Breast epithelium (tissue), 4 donors: Measurements from ENCODE around the gene SHH. TPM values are rescaled to one million over a fixed set of nuclear protein-coding genes. Genes with fewer than 3 reads are reported as not detected.

ENCODE experiments used
- DNase-seq, 2 donors: peaks; one replicate each; pipeline ENCODE4 v3.0.0-alpha.2; 2019; ENCODE audit warnings: low spot score in 2 of 2
- H3K27ac ChIP-seq, 2 donors: fragments of 200-600 bp; sonication (generic) in 1 of 2; one replicate each; pipeline ENCODE4 v1.5.1; 2016 to 2019; ENCODE audit warnings: mild to moderate bottlenecking in 1 of 2
- H3K27me3 ChIP-seq, 2 donors: fragments of 200-600 bp; sonication (generic) in 1 of 2; one replicate each; pipeline versions ENCODE4 v1.5.1 to v1.6.0; 2017 to 2019; ENCODE audit warnings: control low read depth in 1 of 2, mild to moderate bottlenecking in 1 of 2
- H3K36me3 ChIP-seq: fragments of 200-600 bp; one replicate; pipeline ENCODE4 v1.5.1; 2019
- H3K4me1 ChIP-seq, 2 donors: fragments of 200-600 bp; sonication (generic); one replicate each; pipeline ENCODE4 v1.5.1; 2016 to 2019; ENCODE audit warnings: control low read depth in 1 of 2
- H3K4me3 ChIP-seq, 3 donors: fragments of 200-600 bp; sonication (generic); 1 replicate in 2 of 3; 2 replicates in 1 of 3; pipeline ENCODE4 v1.5.1; 2016 to 2019; ENCODE audit warnings: mild to moderate bottlenecking in 3 of 3, moderate library complexity in 2 of 3
- H3K9me3 ChIP-seq, 2 donors: fragments of 200-600 bp; sonication (generic) in 1 of 2; one replicate each; pipeline ENCODE4 v1.5.1; 2016 to 2019; ENCODE audit warnings: control low read depth in 1 of 2
- POLR2A ChIP-seq: fragments of 450-650 bp; IDR thresholded peaks from one replicate; pipeline ENCODE4 v1.6.1; 2016; ENCODE audit warnings: antibody characterized with exemption, mild to moderate bottlenecking, moderate library complexity
- POLR2AphosphoS5 ChIP-seq, 3 donors: sonication (generic); formaldehyde crosslinking; IDR thresholded peaks; one replicate each; pipeline ENCODE4 v1.6.1; 2017; ENCODE audit warnings: antibody characterized with exemption in 3 of 3
- intact Hi-C: fragments of 100-400 bp; cut with DNase I; formaldehyde crosslinking; loops from one replicate; pipeline ENCODE4 v1.15.1; 2023; ENCODE audit warnings: low total_unique reads
- total RNA-seq, 3 donors: library from RNA; depleted of rRNA; stranded (reverse); fragments of >200 nt; gene quantifications; one replicate each; pipeline ENCODE4 v1.1.0, GENCODE V29; 2016
- TF ChIP-seq, protein P1 (sequence below), 3 donors: fragments of 450-650 bp; IDR thresholded peaks; one replicate each; pipeline ENCODE4 v1.5.1; 2016 to 2017; ENCODE audit warnings: antibody characterized with exemption in 3 of 3, mild to moderate bottlenecking in 3 of 3, moderate library complexity in 3 of 3

The SHH gene
- total RNA-seq, 3 donors from 2014 or later: not detected

DNA sequence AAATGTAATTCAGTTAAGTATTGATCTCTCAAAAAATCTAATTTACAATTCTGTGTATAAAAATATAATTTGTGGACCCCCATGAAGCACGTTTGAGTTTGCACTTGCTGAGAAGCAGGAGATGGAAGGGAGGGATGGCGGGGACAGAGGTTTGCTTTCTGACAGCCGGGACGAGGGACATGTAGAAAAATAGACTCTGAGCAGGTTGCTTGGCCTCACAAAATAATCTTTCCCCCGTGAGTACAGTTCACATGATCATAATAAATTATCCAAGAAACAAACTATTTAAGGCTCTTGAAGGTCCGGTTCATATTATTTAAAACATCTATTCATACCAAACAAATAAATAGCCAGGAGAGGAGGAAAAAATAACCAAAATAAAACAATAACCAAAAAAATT, 10.0 kb downstream of the SHH start:
- no peak overlapping the region for H3K4me3 ChIP-seq
- no peak overlapping the region for H3K27ac ChIP-seq
- no peak for DNase-seq
- intact Hi-C loops: no loop called here
- TF ChIP-seq, protein P1, sequence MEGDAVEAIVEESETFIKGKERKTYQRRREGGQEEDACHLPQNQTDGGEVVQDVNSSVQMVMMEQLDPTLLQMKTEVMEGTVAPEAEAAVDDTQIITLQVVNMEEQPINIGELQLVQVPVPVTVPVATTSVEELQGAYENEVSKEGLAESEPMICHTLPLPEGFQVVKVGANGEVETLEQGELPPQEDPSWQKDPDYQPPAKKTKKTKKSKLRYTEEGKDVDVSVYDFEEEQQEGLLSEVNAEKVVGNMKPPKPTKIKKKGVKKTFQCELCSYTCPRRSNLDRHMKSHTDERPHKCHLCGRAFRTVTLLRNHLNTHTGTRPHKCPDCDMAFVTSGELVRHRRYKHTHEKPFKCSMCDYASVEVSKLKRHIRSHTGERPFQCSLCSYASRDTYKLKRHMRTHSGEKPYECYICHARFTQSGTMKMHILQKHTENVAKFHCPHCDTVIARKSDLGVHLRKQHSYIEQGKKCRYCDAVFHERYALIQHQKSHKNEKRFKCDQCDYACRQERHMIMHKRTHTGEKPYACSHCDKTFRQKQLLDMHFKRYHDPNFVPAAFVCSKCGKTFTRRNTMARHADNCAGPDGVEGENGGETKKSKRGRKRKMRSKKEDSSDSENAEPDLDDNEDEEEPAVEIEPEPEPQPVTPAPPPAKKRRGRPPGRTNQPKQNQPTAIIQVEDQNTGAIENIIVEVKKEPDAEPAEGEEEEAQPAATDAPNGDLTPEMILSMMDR (IDR thresholded peaks at IDR 0.05): no peak
- TF ChIP-seq POLR2A (no peak), POLR2AphosphoS5 (IDR thresholded peaks at IDR 0.05) (no peak)
- H3K27me3 ChIP-seq: peaks cover 0 to 81% of the 10 kb centered on the region in 2 donors
- H3K9me3 ChIP-seq: no peaks in the 10 kb centered on the region
- H3K36me3 ChIP-seq: no peaks in the 10 kb centered on the region
- peaks cover 10 to 15% of the 10 kb centered on the region in 2 donors for H3K4me1 ChIP-seq

DNA sequence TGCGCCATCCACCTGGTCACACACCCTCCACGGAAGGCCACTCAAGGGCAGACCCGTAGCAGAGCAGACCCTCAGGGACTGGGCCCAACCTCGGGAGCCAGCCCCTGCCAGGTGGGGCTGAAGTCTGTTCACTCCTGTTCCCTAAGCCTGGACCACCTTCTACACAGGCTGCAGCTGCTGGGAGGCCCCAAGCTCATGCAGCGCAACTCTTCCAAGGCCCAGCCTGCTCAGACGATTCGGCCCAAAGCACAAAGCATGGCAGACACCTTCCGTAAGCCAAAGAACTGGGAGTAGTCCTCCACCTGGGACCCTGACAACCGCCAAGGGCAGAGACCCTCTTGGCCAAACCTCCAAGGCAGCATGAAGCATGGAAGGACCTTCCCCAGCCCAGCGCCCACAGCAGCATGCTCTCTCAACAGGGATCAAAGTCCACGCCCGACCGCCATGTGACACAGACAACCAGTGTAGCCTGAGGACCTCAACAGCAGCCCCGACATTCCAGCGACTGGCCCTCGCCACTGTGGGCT, 11.5 kb downstream of the SHH start:
- Histone ChIP-seq H3K4me1 (peaks cover 10 to 12% of the 10 kb centered on the region in 2 donors), H3K4me3 (no peak overlapping the region), H3K9me3 (no peaks in the 10 kb centered on the region), H3K27me3 (peaks cover 0 to 79% of the 10 kb centered on the region in 2 donors), H3K27ac (no peak overlapping the region), H3K36me3 (no peaks in the 10 kb centered on the region)
- TF ChIP-seq POLR2AphosphoS5 (IDR thresholded peaks at IDR 0.05): no peak
- TF ChIP-seq, protein P1 (IDR thresholded peaks at IDR 0.05): no peak
- TF ChIP-seq POLR2A: no peak
- intact Hi-C loops: no loop called here
- DNase-seq: no peak

DNA sequence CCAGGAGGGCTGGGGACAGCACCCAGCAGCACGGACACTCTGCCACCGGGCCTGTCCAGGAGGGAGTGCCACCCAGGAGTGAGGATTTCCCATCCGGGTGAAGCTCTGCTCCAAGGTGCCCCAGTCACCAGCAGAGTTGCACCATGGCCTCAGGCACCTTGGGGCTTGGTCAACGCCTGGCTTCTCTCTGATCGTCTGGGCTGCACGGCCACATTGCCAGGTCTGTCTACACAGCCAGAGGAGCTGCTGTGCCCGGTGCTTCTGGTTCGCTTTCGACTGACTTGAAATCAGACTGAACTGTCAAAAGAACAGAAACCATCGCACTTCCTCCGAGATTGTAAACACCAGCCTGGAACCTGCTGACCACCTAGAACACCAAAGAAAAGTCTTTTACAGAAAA, 12.0 kb downstream of the SHH start:
- H3K27me3 ChIP-seq: peaks cover 0 to 74% of the 10 kb centered on the region in 2 donors
- TF ChIP-seq, protein P1 (IDR thresholded peaks at IDR 0.05): no peak
- H3K9me3 ChIP-seq: no peaks in the 10 kb centered on the region
- DNase-seq: no peak
- no peak overlapping the region for H3K27ac ChIP-seq
- H3K4me3 ChIP-seq: no peak overlapping the region
- peaks cover 7 to 10% of the 10 kb centered on the region in 2 donors for H3K4me1 ChIP-seq
- H3K36me3 ChIP-seq: no peaks in the 10 kb centered on the region
- intact Hi-C loops: no loop called here

DNA sequence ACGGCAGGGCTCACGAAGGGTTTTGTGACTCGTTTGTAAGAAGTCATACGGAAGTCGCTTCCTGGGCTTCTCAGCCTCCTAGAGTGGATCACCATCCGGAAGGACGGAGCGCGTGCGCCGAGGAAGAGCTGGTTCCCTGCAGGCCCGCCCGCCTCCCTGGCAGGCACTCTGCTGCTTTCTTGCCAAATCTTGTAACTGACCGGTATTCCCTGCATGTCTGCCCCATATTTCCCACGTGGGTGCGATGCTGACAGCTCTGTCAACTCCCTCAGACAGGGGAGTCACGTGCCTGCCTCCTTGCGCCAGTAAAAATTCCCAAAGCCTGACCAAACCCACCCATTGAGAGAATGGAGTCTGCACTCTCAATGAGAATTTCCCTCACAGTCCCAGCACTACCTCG, 12.7 kb downstream of the SHH start:
- Histone ChIP-seq H3K27ac (no peak overlapping the region), H3K36me3 (no peaks in the 10 kb centered on the region), H3K4me1 (peaks cover 3 to 4% of the 10 kb centered on the region in 2 donors), H3K9me3 (no peaks in the 10 kb centered on the region), H3K4me3 (no peak overlapping the region), H3K27me3 (peaks cover 0 to 66% of the 10 kb centered on the region in 2 donors)
- intact Hi-C loops: no loop called here
- TF ChIP-seq POLR2A (no peak), POLR2AphosphoS5 (IDR thresholded peaks at IDR 0.05) (no peak)
- TF ChIP-seq, protein P1 (IDR thresholded peaks at IDR 0.05): no peak
- no peak for DNase-seq

DNA sequence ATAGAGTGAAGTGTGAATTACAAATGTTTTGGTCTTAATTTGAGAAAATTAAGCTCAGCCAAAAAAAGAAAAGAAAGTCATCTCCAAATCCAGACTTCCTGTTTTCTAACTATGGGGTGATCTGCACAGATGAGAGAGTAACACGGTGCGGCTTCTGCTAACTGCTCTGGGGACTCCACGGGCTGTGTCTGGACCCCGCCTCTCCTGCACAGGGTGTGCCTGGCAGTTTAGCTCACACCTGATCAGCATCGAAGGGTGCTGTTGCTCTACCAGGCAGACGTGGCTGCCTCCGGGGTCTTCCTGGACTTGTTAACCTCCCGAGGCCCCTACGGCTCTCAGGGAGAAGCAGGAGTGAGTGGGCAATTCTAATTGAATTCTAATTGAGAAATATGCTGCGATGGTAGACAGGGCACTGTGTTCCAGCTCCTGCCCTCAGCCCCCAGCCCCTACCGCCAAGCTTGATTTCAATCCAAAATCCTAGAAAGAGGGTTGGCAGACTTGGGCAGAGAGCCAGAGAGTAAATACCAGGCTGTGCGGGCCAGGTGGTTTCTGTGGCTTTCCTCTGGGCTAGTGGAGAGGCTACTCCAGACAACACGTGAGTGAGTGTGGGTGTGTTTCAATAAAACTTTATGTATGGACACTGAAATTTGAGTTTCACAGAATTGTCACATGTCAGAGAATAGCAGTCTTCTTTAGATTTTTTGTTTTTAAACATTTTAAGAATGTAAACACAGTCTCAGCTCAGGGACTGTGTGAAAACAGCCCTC, 13.4 kb downstream of the SHH start:
- Histone ChIP-seq H3K27me3 (peaks cover 0 to 61% of the 10 kb centered on the region in 2 donors), H3K4me1 (no peaks in the 10 kb centered on the region), H3K4me3 (no peak overlapping the region), H3K9me3 (no peaks in the 10 kb centered on the region), H3K36me3 (no peaks in the 10 kb centered on the region), H3K27ac (no peak overlapping the region)
- TF ChIP-seq POLR2AphosphoS5 (IDR thresholded peaks at IDR 0.05): no peak
- TF ChIP-seq, protein P1 (IDR thresholded peaks at IDR 0.05): no peak
- TF ChIP-seq POLR2A: no peak
- DNase-seq: no peak
- intact Hi-C loops: no loop called here
